OCI-LY1 (cell line): ENCODE data around the gene UBE2S.

Experiments
- EZH2 ChIP-seq: fragments of 200-600 bp; sonication (generic), shearing (Covaris generic); IDR thresholded peaks from 2 replicates; pipeline ENCODE4 v1.8.0; 2017; ENCODE audit warnings: borderline replicate concordance, mixed run types, mild to moderate bottlenecking, antibody characterized with exemption, low read length, moderate library complexity, mixed read lengths
- TF ChIP-seq, protein P1 (sequence below): fragments of 200-600 bp; sonication (generic), shearing (Covaris generic); IDR thresholded peaks from 2 replicates; pipeline ENCODE4 v1.5.1; 2017; ENCODE audit warnings: mild to moderate bottlenecking, antibody characterized with exemption, low read length, moderate library complexity, mixed read lengths

DNA sequence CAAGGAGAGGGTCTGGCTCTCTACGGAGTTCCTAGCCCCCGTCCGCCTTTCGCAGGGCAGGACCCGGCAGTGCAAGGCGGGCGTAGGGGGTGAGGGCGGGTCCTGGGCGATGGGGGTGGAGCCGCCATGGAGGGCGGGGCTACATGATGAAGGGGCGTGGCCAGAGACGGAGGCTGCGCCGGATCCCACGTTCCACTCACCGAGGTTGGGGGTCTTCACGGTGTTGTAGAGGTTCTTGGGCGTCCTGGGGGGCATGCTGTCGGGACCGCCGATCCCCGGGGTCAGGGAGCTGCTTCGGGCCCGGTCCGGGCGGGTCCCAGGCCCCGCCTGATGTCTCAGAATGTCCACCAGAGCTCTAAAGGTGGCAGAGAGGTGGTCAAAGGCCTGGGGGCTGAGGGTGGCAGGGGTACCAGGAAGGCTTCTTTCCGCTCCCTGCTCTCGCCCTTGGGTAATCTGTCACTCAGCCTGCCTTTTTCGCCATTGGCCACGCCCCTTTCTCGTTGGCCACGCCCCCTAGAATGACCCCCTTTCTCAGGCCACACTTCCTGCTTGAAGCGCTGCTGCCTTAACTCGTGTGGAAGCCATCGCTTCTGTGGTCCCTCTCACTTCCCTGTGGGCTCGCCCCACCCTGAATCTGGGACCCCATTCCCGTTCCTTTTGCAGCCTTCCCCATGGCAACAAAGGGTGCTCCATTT, 33.0 kb upstream of the UBE2S start:
- TF ChIP-seq, protein P1, sequence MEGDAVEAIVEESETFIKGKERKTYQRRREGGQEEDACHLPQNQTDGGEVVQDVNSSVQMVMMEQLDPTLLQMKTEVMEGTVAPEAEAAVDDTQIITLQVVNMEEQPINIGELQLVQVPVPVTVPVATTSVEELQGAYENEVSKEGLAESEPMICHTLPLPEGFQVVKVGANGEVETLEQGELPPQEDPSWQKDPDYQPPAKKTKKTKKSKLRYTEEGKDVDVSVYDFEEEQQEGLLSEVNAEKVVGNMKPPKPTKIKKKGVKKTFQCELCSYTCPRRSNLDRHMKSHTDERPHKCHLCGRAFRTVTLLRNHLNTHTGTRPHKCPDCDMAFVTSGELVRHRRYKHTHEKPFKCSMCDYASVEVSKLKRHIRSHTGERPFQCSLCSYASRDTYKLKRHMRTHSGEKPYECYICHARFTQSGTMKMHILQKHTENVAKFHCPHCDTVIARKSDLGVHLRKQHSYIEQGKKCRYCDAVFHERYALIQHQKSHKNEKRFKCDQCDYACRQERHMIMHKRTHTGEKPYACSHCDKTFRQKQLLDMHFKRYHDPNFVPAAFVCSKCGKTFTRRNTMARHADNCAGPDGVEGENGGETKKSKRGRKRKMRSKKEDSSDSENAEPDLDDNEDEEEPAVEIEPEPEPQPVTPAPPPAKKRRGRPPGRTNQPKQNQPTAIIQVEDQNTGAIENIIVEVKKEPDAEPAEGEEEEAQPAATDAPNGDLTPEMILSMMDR: no peak
- TF ChIP-seq EZH2: no peak
